Neural progenitor cell (in vitro differentiated cells): ENCODE measurements around the gene STK39.

ENCODE experiments used
- EZH2 ChIP-seq: fragments of 200-600 bp; sonication (generic); IDR thresholded peaks from 2 replicates; pipeline ENCODE4 v1.6.1; 2017; ENCODE audit warnings: antibody characterized with exemption, mild to moderate bottlenecking, moderate library complexity
- TF ChIP-seq, protein P1 (sequence below): fragments of 200-600 bp; sonication (generic); IDR thresholded peaks from 2 replicates; pipeline ENCODE4 v1.5.1; 2017; ENCODE audit warnings: antibody characterized with exemption, mild to moderate bottlenecking

- TF ChIP-seq, protein P1, sequence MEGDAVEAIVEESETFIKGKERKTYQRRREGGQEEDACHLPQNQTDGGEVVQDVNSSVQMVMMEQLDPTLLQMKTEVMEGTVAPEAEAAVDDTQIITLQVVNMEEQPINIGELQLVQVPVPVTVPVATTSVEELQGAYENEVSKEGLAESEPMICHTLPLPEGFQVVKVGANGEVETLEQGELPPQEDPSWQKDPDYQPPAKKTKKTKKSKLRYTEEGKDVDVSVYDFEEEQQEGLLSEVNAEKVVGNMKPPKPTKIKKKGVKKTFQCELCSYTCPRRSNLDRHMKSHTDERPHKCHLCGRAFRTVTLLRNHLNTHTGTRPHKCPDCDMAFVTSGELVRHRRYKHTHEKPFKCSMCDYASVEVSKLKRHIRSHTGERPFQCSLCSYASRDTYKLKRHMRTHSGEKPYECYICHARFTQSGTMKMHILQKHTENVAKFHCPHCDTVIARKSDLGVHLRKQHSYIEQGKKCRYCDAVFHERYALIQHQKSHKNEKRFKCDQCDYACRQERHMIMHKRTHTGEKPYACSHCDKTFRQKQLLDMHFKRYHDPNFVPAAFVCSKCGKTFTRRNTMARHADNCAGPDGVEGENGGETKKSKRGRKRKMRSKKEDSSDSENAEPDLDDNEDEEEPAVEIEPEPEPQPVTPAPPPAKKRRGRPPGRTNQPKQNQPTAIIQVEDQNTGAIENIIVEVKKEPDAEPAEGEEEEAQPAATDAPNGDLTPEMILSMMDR: peak; percentile 88
- TF ChIP-seq EZH2: no peak
These were observed 128.5 kb downstream of the STK39 start for GRCh38 chr2:168118733-168119514.
